ENCODE data around the gene MYOC.
"Not testable (repeated sequence)": the region's sequence is repeated elsewhere in the genome, so short reads cannot be mapped to it uniquely, and the experiment has no call there.

MYOC gene

GRCh38 chr1:171652234-171652822 is at the start of gene MYOC:
MYOC (minus strand) TSS chr1:171652688; CDS start chr1:171652611, 77 bp downstream.
- no peak for DNase-seq (ENCODE audit: low spot score)

GRCh38 chr1:171699531-171699930 is 47.0 kb upstream of the MYOC start:
- DNase-seq (ENCODE audit: low spot score), result no peak

GRCh38 chr1:171695772-171696171 is 43.3 kb upstream of the MYOC start:
- not testable (repeated sequence) for DNase-seq (ENCODE audit: low spot score)

GRCh38 chr1:171693541-171693940 is 41.1 kb upstream of the MYOC start:
- not testable (repeated sequence) for DNase-seq (ENCODE audit: low spot score)

GRCh38 chr1:171683870-171684269 is 31.4 kb upstream of the MYOC start:
- DNase-seq (ENCODE audit: low spot score), result no peak

- no peak for DNase-seq (ENCODE audit: low spot score)
Measured at GRCh38 chr1:171680339-171680738, 27.9 kb upstream of the MYOC start.

- no peak for DNase-seq (ENCODE audit: low spot score)
Measured at GRCh38 chr1:171676823-171677222, 24.3 kb upstream of the MYOC start.

- no peak for DNase-seq (ENCODE audit: low spot score)
Measured at GRCh38 chr1:171674431-171675405, 22.2 kb upstream of the MYOC start.

- DNase-seq (ENCODE audit: low spot score), result no peak
Measured at GRCh38 chr1:171670739-171671138, 18.3 kb upstream of the MYOC start.

- DNase-seq (ENCODE audit: low spot score), result no peak
Measured at GRCh38 chr1:171668372-171668771, 15.9 kb upstream of the MYOC start.

- no peak for DNase-seq (ENCODE audit: low spot score)
Measured at GRCh38 chr1:171666114-171666769, 13.8 kb upstream of the MYOC start.

GRCh38 chr1:171664976-171665375 is 12.5 kb upstream of the MYOC start:
- no peak for DNase-seq (ENCODE audit: low spot score)

GRCh38 chr1:171663854-171664575 is 11.5 kb upstream of the MYOC start:
- DNase-seq (ENCODE audit: low spot score), result no peak

- no peak for DNase-seq (ENCODE audit: low spot score)
Measured at GRCh38 chr1:171663036-171663853, 10.8 kb upstream of the MYOC start.

- no peak for DNase-seq (ENCODE audit: low spot score)
Measured at GRCh38 chr1:171661076-171661650, 8.7 kb upstream of the MYOC start.

GRCh38 chr1:171656206-171656605 is 3.7 kb upstream of the MYOC start:
- not testable (repeated sequence) for DNase-seq (ENCODE audit: low spot score)

- no peak for DNase-seq (ENCODE audit: low spot score)
Measured at GRCh38 chr1:171655746-171656116, 3.2 kb upstream of the MYOC start.

GRCh38 chr1:171654942-171655745 is 2.7 kb upstream of the MYOC start:
- DNase-seq (ENCODE audit: low spot score), result peak; percentile 48

- no peak for DNase-seq (ENCODE audit: low spot score)
Measured at GRCh38 chr1:171654201-171654941, 1.9 kb upstream of the MYOC start.

Data from germinal center (tissue), 1 donor.